HG03039 (cell line): ENCODE data around the gene TGFBR3.

Source experiments
- ATAC-seq: cut with Tn5 transposase; IDR thresholded peaks from one replicate; pipeline ENCODE4 v1.9.1; 2021; ENCODE audit warnings: mild to moderate bottlenecking, moderate library complexity; ENCODE audit not compliant: unreplicated experiment

The TGFBR3 gene

DNA sequence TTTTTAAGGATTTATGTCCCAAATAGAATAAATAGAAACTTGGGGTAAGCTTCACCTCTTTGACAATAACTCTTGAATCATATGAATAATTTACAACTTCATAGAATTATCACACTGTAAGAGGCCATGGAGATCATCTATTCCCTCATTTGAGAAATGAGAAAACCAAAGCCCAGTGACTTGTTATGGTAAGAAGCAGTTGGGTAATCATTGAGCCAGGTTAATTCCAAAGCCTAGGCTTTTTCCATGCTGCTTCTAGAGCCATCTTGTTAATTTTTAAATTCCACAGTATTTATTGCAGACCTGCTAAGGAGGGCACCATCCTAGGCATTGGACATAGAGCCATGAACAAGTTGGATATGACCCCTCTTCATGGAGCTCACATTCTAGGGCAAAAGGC is 224.8 kb downstream of the TGFBR3 start:
- ATAC-seq = no peak

DNA sequence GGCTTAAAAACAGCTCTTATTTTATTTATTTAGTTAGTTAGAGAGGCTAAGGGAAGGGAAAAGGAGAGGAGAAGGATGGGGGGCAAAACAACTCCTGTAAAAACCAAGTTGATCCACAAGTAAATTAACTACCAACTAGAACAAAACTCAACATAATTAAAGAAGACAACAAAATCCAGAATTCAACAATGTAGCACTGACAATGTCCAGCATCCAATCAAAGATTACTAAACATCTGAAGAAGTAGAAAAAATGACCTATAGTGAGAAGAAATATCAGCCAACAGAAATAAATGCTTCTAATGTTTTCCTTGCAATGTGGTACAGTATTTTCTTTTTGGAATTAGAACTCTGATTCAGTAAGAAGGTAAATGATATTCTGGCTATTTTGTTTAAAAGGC is 225.2 kb downstream of the TGFBR3 start:
- ATAC-seq = no peak

DNA sequence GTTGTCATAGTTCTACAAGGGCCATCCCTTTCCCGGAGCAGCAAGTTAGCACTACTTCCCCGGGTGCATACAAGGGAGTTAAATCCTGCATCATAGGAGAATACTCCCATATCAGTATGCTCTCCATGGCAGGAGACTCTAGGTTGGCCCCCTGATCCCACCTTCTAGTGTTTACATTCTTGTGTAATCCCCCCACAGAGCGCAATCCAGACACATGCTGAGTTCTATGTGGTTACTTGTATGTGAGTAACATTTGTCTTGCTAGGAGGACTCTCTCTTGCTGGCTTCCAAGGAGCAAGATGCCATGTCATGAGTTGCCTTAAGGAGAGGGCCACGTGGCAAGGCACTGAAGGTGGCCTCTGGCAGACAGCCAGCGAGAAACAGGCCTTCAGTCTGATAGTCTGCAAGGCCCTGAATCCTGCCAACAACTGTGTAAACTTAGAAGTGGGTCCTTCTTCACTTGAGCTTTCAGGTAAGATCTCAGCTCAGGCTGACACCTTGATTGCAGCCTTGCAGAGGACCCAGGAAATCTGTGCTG is 230.0 kb downstream of the TGFBR3 start:
- no peak for ATAC-seq

DNA sequence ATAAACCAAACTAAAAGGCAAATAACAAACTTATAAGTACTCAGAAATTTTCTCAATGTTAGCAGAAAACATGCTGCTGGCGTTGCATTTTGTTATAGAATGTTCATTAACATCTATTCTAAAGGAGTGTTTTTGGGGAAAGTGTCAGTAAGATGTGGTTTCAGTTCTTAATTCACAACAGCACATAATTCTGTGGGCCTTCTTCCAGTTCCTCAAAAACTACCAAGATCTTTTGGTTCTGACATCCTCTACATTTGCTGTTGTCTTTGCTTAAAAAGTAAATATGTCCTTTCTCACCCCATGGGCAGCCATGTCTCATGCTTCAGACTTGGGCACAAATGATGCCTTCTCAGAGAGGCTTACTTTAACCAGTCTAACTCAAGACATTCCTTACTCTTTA is 232.8 kb downstream of the TGFBR3 start:
- ATAC-seq = no peak

DNA sequence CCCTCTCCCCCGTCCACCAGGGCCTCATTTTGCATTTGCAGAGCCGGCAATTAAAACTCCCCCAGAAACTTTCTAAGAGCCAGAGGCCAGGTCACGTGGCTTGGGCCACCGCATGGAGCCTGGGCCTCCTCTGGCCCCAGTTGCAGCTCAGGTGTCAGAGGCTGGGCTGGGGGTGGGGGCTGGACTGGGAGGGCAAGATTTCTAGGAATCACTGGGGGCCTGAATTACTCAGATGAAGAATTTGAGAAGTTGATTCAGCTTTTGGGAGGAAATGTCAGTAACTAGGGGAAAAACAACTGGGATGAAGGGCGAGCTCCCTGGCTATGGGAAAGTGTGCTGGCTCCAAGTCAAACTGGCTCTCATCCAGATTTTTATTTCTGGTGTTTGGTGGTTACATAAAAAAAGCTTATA is 234.3 kb downstream of the TGFBR3 start:
- no peak for ATAC-seq

DNA sequence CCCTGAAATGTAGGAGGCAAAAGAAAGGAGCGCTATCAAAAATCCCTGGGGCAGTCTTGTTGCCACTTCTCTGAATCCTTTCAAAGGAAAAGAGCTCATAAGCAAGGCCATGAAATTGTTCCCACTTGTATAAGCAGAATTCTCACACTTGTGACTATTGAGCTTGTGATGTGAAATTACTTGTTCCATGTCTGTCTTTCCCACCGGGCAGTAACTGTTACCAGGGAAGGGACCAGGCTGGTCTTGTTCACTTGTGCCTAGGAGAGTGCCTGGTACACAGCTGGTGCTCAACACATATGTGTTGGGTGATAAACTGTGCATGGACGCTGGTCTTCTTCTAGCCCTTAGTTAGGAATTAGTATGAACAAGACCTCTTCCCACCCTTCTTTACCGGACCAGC is 234.7 kb downstream of the TGFBR3 start:
- no peak for ATAC-seq

DNA sequence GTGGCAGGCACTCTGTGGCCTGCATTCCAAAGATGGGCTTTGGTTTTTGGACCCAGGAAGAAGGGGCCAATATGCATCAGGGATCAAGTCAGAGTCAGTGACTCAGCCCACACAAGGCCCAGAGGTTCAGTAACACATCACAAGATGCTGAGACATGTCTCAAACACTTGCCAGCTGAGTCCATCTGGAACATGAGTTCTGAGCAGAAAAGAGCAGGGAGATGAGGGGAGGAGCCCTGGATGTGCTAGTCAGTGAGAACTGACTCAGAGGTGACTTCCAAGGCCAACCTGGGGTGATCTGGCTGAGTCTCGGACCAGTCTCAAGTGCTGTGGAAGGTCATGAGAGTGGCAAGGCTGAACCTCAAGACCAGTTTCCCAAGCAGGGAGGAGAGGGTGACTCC is 235.2 kb downstream of the TGFBR3 start:
- no peak for ATAC-seq

DNA sequence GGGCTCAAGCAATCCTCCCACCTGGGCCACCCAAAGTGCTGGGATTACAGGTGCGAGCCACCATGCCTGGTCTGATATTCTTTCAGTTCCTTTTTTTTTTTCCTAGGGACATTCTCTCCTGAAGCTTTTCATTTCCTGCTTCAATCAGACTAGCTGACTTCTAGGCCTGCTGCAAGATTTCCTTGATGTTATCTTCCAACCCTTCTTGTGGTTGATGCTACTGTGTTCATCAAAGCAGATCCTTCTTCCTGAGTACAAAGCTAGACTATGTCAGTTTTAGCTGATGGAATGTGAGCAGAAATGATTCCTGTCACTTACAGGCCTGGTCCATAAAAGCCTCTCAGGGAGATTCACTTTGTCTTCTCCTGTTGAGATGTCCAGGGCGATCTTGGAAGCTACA is 238.9 kb downstream of the TGFBR3 start:
- ATAC-seq = no peak

DNA sequence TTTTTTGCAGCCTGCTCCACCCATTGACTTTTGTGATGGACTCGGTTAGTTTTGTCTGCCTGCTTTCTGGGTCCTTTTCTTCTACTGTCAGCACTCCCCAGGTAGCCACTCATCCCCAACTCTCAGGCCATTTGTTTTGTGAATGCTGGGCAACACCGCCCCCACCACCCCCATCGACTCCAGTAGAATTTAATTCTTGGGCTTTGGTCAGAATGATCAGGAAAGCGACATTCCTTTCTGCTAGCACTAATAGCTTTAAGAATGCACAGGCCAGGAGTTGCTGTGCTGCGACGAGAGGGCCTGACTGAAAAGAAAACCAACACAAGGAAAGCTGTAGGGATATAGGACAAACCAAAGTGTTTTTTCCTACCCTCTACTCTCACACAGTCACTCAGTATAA is 240.9 kb downstream of the TGFBR3 start:
- ATAC-seq = no peak

DNA sequence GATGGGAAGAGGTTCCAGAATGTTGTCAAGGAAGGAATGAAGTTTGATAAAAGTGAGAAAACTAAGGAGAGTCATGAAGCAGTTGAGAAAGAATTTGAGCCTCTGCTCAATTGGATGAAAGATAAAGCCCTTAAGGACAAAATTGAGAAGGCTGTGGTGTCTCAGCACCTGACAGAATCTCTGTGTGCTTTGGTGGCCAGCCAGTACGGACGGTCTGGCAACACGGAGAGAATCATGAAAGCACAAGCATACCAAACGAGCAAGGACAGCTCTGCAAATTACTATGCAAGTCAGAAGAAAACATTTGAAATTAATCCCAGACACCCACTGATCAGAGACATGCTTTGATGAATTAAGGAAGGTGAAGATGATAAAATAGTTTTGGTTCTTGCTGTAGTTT is 242.5 kb downstream of the TGFBR3 start:
- ATAC-seq = no peak

DNA sequence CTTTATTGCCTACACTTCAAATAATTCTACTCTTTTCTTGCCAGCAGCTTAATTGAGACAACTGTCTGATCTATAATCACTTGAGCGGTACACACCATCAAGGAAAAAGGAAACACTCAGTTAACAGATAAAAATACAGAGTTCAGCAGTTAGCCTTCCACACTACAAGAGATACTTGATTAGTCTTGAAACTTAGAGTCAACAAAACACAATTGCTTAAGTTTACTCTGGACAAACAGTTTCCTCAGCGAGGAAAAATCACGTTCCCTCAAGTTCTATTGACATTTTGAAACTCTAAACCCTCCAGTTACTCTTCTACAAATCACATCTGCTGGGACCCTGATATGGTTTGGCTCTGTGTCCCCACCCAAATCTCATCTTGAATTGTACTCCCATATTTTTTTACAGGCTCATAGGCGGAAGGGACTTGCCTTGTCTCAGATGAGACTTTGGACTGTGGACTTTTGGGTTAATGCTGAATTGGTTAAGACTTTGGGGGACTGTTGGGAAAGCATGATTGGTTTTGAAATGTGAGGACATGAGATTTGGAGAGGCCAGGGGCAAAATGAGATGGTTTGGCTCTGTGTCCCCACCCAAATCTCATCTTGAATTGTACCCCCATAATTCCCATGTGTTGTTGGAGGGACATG is 244.9 kb downstream of the TGFBR3 start:
- ATAC-seq = no peak

DNA sequence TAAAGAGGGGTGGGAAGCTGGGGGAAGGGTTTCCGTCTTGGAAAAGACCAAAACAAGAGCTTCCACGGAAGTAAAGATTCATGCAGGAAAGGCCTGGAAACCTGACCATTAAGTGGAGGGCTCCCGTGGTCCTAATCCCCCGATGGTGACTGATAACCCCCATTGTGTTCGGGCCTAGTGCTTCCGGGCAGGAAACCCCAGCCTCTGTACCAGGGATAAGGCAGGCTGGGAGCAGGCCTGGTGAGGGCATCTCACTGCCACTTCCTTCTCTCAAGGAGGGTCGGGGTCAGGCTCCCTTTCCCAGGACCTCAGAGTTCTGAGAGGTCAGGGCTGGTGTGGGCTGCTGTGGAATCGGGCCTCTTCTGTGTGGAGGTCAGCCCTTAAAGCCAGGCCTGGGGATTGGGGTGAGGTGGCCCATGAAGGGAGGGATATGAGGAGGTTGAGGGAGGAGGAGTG is 248.4 kb downstream of the TGFBR3 start:
- ATAC-seq = no peak

DNA sequence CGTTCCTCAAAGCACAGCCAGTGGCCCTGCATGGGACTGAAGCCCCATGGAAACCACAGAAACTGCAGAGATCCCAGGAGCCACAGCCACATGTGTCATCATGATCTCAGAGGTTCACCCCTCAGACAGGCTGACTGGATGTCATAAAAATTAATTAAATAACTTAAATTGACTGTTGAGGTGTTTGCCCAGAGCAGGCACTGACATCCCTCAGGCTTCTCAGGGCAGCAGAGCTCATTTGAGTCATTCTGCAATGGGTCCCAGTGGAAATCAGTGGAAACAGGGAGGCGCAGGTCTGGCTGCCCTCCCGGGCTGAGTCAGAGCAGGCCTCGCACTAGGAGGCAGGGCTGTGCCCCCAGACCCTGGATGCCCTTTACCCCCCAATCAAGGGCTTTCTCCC is 250.2 kb downstream of the TGFBR3 start:
- no peak for ATAC-seq

DNA sequence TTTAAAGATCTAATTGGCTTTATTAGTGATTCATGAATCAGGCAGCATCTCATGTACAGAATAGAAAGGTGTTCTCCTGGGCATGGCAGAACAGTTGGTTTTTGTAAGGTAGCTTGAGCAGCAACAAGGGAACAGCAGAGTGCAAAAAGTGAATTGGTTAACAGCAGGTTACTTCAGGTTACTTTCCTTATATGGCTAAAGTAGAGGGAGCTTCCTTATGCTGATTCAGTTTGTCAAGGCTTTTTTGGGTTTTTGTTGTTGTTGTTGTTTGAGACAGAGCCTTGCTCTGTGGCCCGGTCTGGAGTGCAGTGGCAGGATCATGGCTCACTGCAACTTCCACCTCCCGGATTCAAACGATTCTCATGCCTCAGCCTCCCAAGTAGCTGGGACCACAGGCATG is 252.5 kb downstream of the TGFBR3 start:
- ATAC-seq = no peak

DNA sequence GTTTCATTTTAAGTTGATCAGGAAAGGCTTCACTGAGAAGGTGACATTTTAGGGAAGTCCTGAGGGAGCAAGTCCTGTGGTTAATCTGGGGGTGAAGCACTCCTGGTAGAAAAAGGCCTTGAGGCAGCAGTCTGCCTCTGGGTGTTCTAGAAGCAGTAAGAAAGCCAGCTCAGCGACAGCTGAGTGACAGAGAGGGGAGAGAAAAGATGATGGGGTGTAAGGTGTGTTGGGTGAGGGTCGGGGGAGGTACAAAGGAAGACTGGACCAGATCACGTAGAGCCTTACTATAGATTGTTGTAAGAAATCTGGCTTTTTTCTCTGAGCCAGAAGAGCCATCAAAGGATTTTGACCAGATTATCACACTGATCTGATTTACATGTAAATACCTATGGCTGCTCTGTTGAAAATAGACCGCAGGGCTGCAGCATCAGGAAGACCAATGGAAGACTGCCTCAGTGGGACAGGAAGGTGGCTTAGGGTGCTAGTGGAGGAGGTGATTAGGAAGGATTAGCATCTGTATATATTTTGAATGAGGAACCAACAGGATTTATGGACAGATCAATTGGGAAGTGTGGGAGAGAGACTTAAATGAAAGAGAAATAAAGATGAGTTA is 254.1 kb downstream of the TGFBR3 start:
- no peak for ATAC-seq

DNA sequence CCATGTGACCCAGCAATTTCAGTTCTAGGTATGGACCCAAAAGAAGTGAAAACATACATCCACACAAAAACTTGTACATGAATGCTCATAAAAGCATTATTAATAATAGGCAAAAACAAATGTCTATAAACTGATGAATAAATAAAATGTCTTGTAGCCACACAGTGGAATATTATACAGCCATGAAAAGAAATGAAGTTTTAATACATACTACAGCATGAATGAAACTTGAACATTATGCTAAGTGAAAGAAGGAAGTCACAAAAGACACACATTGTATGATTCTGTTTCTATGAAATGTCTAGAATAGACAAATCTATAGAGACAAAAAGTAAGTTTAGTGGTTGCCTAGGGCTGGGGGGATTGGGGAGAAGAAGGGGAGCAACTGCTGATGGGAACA is 255.1 kb downstream of the TGFBR3 start:
- no peak for ATAC-seq
